Aorta (tissue), 5 donors: ENCODE measurements around the gene CXorf38. TPM values are rescaled to one million over a fixed set of nuclear protein-coding genes. Genes with fewer than 3 reads are reported as not detected.

Experiments used
- ATAC-seq: fragments of 200-7000 bp; cut with Tn5 transposase; one replicate; pipeline ENCODE4 v1.9.1; 2022; ENCODE audit warnings: moderate library complexity; ENCODE audit not compliant: low FRiP score
- DNase-seq, 2 donors: peaks; one replicate each; pipeline ENCODE4 v3.0.0-alpha.2; 2020
- H3K27ac ChIP-seq, 2 donors: one replicate each; pipeline ENCODE4 v1.5.1; 2013; ENCODE audit warnings: low read length in 2 of 2, mild to moderate bottlenecking in 2 of 2, moderate library complexity in 2 of 2, control low read depth in 1 of 2, inconsistent platforms in 1 of 2, low read depth in 1 of 2
- H3K27me3 ChIP-seq, 2 donors: one replicate each; pipeline ENCODE4 v1.6.1; 2013; ENCODE audit warnings: control low read depth in 1 of 2, low read length in 1 of 2, mild to moderate bottlenecking in 1 of 2, moderate library complexity in 1 of 2; ENCODE audit not compliant: insufficient read depth in 2 of 2, control insufficient read depth in 1 of 2
- H3K36me3 ChIP-seq, 2 donors: one replicate each; pipeline ENCODE4 v1.6.1; 2013; ENCODE audit warnings: control low read depth in 1 of 2, low read length in 1 of 2, mild to moderate bottlenecking in 1 of 2; ENCODE audit not compliant: insufficient read depth in 2 of 2, control insufficient read depth in 1 of 2
- H3K4me1 ChIP-seq, 2 donors: one replicate each; pipeline ENCODE4 v1.6.1; 2013; ENCODE audit warnings: low read length in 2 of 2, control low read depth in 1 of 2, mild to moderate bottlenecking in 1 of 2, moderate library complexity in 1 of 2; ENCODE audit not compliant: insufficient read depth in 2 of 2, control insufficient read depth in 1 of 2
- H3K4me3 ChIP-seq, 2 donors: one replicate each; pipeline ENCODE4 v1.5.1; 2013; ENCODE audit warnings: low read length in 2 of 2, control low read depth in 1 of 2, mild to moderate bottlenecking in 1 of 2
- H3K9me3 ChIP-seq: one replicate; pipeline ENCODE4 v1.6.1; 2013; ENCODE audit warnings: mild to moderate bottlenecking, low read length; ENCODE audit not compliant: control insufficient read depth
- WGBS, 2 donors: extraction: QIAGEN DNeasy Blood & Tissue Kit; methylation state at CpG; one replicate each; pipeline ENCODE4 v1.1.7; 2013; 5-methylcytosine and 5-hydroxymethylcytosine counted together
- intact Hi-C, 2 donors: fragments of 100-400 bp; cut with DNase I; formaldehyde crosslinking; loops; one replicate each; pipeline versions ENCODE4 v1.14.2 to v1.15.0; 2022
- polyA plus RNA-seq, 2 donors: library from polyadenylated mRNA; stranded (reverse); fragments of 200-250 nt; gene quantifications; one replicate each; pipeline ENCODE4 v1.2.3, GENCODE V29; 2013
- total RNA-seq, 2 donors: library from RNA; stranded (reverse); fragmentation: NEBNext Ultra II Directional; extraction: Animal tissue kit (Norgen Biotek cat#: 25700); gene quantifications; one replicate each; pipeline ENCODE4 v1.2.1, GENCODE V29; 2021
- donor health status: healthy with polysubstance abuse.
- donor health status: Bipolar disorder and iron deficiency.
- donor health status: DM: no; HTN: no; CAD: no.
- donor health status: DM: no; HTN: no; CAD: no.
- donor health status: DM: yes; HTN: yes; CAD: no.

Gene CXorf38
- total and polyA plus RNA-seq, 4 donors, result 7.0 to 13.2 (median 9.1) TPM

GRCh38 chrX:40644821-40645358, 2.5 kb downstream of the CXorf38 start:
- intact Hi-C loops, result loop anchor here in 1 of 2 donors (10.0 kb wide), 1 partner anchor 440 kb away; the partner anchor contains the start of gene USP9X
- Histone ChIP-seq H3K4me1 (peaks cover 0 to 2% of the 10 kb centered on the region in 2 donors), H3K27me3 (no peaks in the 10 kb centered on the region), H3K9me3 (no peaks in the 10 kb centered on the region), H3K36me3 (peaks cover 0 to under 1% of the 10 kb centered on the region in 2 donors), H3K4me3 (no peak overlapping the region), H3K27ac (peak overlapping the region in 1 of 2 donors; percentile 69)
- peak in 1 of 2 donors; percentile 71 for DNase-seq
- peak; percentile 53 for ATAC-seq
- WGBS, 2 donors, result 2 to 46% methylated on average over 4 of the region's 4 CpGs

- H3K27me3 ChIP-seq, result no peaks in the 10 kb centered on the region
- H3K4me3 ChIP-seq, result no peak overlapping the region
- 48 to 70% methylated on average over 5 of the region's 5 CpGs for WGBS, 2 donors
- peaks cover 0 to 3% of the 10 kb centered on the region in 2 donors for H3K36me3 ChIP-seq
- no peak for DNase-seq
- no peaks in the 10 kb centered on the region for H3K9me3 ChIP-seq
- no peak overlapping the region for H3K27ac ChIP-seq
- no peak for ATAC-seq
- H3K4me1 ChIP-seq, result peaks cover 0 to 2% of the 10 kb centered on the region in 2 donors
- intact Hi-C loops, result loop anchor here in 1 of 2 donors (10.0 kb wide), 1 partner anchor 441 kb away; the partner anchor contains the start of gene USP9X
Measured at GRCh38 chrX:40644176-40644575, 3.2 kb downstream of the CXorf38 start.

GRCh38 chrX:40637687-40638086, 9.7 kb downstream of the CXorf38 start:
- Histone ChIP-seq H3K27me3 (no peaks in the 10 kb centered on the region), H3K4me3 (no peak overlapping the region), H3K9me3 (no peaks in the 10 kb centered on the region), H3K27ac (no peak overlapping the region), H3K4me1 (no peaks in the 10 kb centered on the region), H3K36me3 (peaks cover 5 to 8% of the 10 kb centered on the region in 2 donors)
- WGBS, 2 donors, result 78 to 87% methylated on average over 3 of the region's 3 CpGs
- intact Hi-C loops, result no loop called here
- DNase-seq, result no peak
- ATAC-seq, result no peak

- Histone ChIP-seq H3K27me3 (no peaks in the 10 kb centered on the region), H3K9me3 (no peaks in the 10 kb centered on the region), H3K4me3 (no peak overlapping the region), H3K4me1 (no peaks in the 10 kb centered on the region), H3K27ac (no peak overlapping the region), H3K36me3 (peaks cover 5 to 10% of the 10 kb centered on the region in 2 donors)
- DNase-seq, result no peak
- ATAC-seq, result no peak
- intact Hi-C loops, result no loop called here
- WGBS, 2 donors, result 82 to 93% methylated on average over 4 of the region's 4 CpGs
Measured at GRCh38 chrX:40632199-40632598, 15.2 kb downstream of the CXorf38 start.

GRCh38 chrX:40628506-40628905, 18.9 kb downstream of the CXorf38 start:
- Histone ChIP-seq H3K27me3 (no peaks in the 10 kb centered on the region), H3K9me3 (no peaks in the 10 kb centered on the region), H3K4me1 (no peaks in the 10 kb centered on the region), H3K27ac (no peak overlapping the region), H3K36me3 (peaks cover 0 to 5% of the 10 kb centered on the region in 2 donors), H3K4me3 (no peak overlapping the region)
- DNase-seq, result no peak
- ATAC-seq, result no peak
- WGBS, 2 donors, result 91 to 97% methylated on average over 5 of the region's 5 CpGs
- intact Hi-C loops, result no loop called here

GRCh38 chrX:40625294-40625693, 22.1 kb downstream of the CXorf38 start:
- Histone ChIP-seq H3K9me3 (no peaks in the 10 kb centered on the region), H3K4me1 (no peaks in the 10 kb centered on the region), H3K4me3 (no peak overlapping the region), H3K36me3 (peaks cover 0 to under 1% of the 10 kb centered on the region in 2 donors), H3K27ac (no peak overlapping the region), H3K27me3 (no peaks in the 10 kb centered on the region)
- no peak for ATAC-seq
- intact Hi-C loops, result no loop called here
- DNase-seq, result no peak
- WGBS, 2 donors, result 86 to 91% methylated on average over 4 of the region's 4 CpGs

GRCh38 chrX:40623665-40624064, 23.7 kb downstream of the CXorf38 start:
- 84 to 88% methylated on average over 32 of the region's 32 CpGs for WGBS, 2 donors
- Histone ChIP-seq H3K27ac (no peak overlapping the region), H3K9me3 (no peaks in the 10 kb centered on the region), H3K27me3 (no peaks in the 10 kb centered on the region), H3K36me3 (no peaks in the 10 kb centered on the region), H3K4me1 (no peaks in the 10 kb centered on the region), H3K4me3 (no peak overlapping the region)
- DNase-seq (no peak), ATAC-seq (no peak)
- intact Hi-C loops, result no loop called here

GRCh38 chrX:40623139-40623536, 24.2 kb downstream of the CXorf38 start, which contains the start of gene MPC1L:
Gene MPC1L (plus strand): TSS chrX:40623428. CDS start chrX:40623566, 138 bp downstream.
- H3K4me3 ChIP-seq, result no peak within 1 kb of the TSS
- WGBS, 2 donors, result 87 to 95% methylated on average over 38 of the region's 38 CpGs
- H3K27ac ChIP-seq, result no peak within 1 kb of the TSS
- H3K36me3 ChIP-seq, result no peaks in the 10 kb centered on the region
- H3K27me3 ChIP-seq, result no peaks in the 10 kb centered on the region
- intact Hi-C loops, result no loop called here
- ATAC-seq, result no peak
- H3K9me3 ChIP-seq, result no peaks in the 10 kb centered on the region
- no peak for DNase-seq
- H3K4me1 ChIP-seq, result no peaks in the 10 kb centered on the region

GRCh38 chrX:40622479-40623138, 24.8 kb downstream of the CXorf38 start:
- DNase-seq, result no peak
- ATAC-seq, result no peak
- Histone ChIP-seq H3K36me3 (no peaks in the 10 kb centered on the region), H3K4me3 (no peak overlapping the region), H3K9me3 (no peaks in the 10 kb centered on the region), H3K4me1 (no peaks in the 10 kb centered on the region), H3K27me3 (no peaks in the 10 kb centered on the region), H3K27ac (no peak overlapping the region)
- WGBS, 2 donors, result 75% methylated on average over 18 of the region's 18 CpGs
- intact Hi-C loops, result no loop called here
